NT2/D1 (cell line): Measurements from ENCODE around the gene SLC34A2.
A peak's percentile ranks its signal among the peaks of the same experiment; 100 is the strongest.
"Not testable (repeated sequence)": the region's sequence is repeated elsewhere in the genome, so short reads cannot be mapped to it uniquely, and the experiment has no call there.

Experiments
- DNase-seq: peaks from one replicate; pipeline ENCODE4 v3.0.0-alpha.2; 2011; ENCODE audit warnings: low read depth, low spot score
- H3K27me3 ChIP-seq: 2 replicates; pipeline ENCODE4 v1.6.0; 2011; ENCODE audit warnings: mild to moderate bottlenecking; ENCODE audit not compliant: insufficient read length, insufficient read depth
- H3K36me3 ChIP-seq: 2 replicates; pipeline ENCODE4 v1.6.1; 2011; ENCODE audit warnings: mild to moderate bottlenecking, low read length, mixed read lengths; ENCODE audit not compliant: insufficient read depth, insufficient read length
- H3K4me1 ChIP-seq: 2 replicates; pipeline ENCODE4 v1.5.1; 2011; ENCODE audit not compliant: insufficient read depth, insufficient read length
- H3K4me3 ChIP-seq: 2 replicates; pipeline ENCODE4 v1.5.1; 2011; ENCODE audit warnings: low read depth; ENCODE audit not compliant: insufficient read length
- H3K9ac ChIP-seq: 2 replicates; pipeline ENCODE4 v1.6.0; 2011; ENCODE audit warnings: low read depth; ENCODE audit not compliant: insufficient read length
- H3K9me3 ChIP-seq: 2 replicates; pipeline ENCODE4 v1.5.1; 2011; ENCODE audit warnings: mild to moderate bottlenecking, low read length; ENCODE audit not compliant: insufficient read depth
- SUZ12 ChIP-seq: IDR thresholded peaks from 2 replicates; pipeline ENCODE4 v1.6.1; 2011; ENCODE audit not compliant: insufficient read length, insufficient read depth; ENCODE audit errors: extremely low read depth
- YY1 ChIP-seq: IDR thresholded peaks from 2 replicates; pipeline ENCODE4 v1.6.1; 2011; ENCODE audit not compliant: insufficient read length, insufficient read depth
- ZNF274 ChIP-seq: IDR thresholded peaks from 2 replicates; pipeline ENCODE4 v1.6.1; 2011; ENCODE audit warnings: mild to moderate bottlenecking, low read depth, low read length

SLC34A2 gene

DNA sequence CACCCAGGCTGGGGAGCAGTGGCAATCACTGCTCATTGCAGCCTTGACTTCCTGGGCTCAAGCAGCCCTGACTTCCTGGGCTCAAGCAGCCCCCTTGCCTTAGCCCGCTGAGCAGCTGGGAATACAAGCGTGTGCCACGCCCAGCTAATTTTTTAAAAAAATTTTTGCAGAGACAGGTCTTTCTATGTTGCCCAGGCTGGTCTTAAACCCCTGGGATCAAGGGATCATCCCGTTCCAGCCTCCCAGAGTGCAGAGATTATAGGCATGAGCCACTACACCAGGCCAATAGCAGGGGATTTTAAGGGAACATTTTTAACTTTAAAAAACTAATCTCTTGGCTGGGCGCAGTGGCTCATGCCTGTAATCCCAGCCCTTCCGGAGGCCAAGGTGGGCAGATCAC lies 5.3 kb upstream of the SLC34A2 start:
- peaks cover 18% of the 10 kb centered on the region for H3K27me3 ChIP-seq
- no peak for DNase-seq
- no peak overlapping the region for H3K4me3 ChIP-seq
- H3K9ac ChIP-seq = no peak overlapping the region
- no peak for TF ChIP-seq SUZ12
- peaks cover 11% of the 10 kb centered on the region for H3K4me1 ChIP-seq
- no peaks in the 10 kb centered on the region for H3K36me3 ChIP-seq
- no peaks in the 10 kb centered on the region for H3K9me3 ChIP-seq

DNA sequence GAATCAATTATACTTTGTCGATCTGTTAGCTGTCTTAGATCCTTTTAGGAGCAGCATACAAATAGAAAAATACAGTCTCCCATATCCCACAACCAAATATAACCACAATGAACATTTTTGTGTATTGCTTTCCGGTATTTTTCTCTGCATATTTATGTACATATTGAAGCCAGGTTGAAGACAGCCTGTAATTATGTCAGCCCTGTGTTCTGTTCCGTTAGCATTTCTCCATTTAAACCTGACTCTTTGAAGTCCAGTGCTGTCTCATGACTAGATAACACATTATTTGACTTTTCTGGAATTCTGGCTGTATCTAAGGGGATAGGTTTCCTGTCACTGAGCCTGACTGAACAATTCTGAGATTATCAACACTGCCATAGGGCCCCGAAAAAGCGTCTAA lies 4.0 kb upstream of the SLC34A2 start:
- Histone ChIP-seq H3K27me3 (peaks cover 31% of the 10 kb centered on the region), H3K4me3 (no peak overlapping the region), H3K9me3 (no peaks in the 10 kb centered on the region), H3K9ac (no peak overlapping the region), H3K4me1 (peaks cover 11% of the 10 kb centered on the region), H3K36me3 (no peaks in the 10 kb centered on the region)
- DNase-seq = no peak
- TF ChIP-seq SUZ12 (no peak), YY1 (no peak), ZNF274 (no peak)

DNA sequence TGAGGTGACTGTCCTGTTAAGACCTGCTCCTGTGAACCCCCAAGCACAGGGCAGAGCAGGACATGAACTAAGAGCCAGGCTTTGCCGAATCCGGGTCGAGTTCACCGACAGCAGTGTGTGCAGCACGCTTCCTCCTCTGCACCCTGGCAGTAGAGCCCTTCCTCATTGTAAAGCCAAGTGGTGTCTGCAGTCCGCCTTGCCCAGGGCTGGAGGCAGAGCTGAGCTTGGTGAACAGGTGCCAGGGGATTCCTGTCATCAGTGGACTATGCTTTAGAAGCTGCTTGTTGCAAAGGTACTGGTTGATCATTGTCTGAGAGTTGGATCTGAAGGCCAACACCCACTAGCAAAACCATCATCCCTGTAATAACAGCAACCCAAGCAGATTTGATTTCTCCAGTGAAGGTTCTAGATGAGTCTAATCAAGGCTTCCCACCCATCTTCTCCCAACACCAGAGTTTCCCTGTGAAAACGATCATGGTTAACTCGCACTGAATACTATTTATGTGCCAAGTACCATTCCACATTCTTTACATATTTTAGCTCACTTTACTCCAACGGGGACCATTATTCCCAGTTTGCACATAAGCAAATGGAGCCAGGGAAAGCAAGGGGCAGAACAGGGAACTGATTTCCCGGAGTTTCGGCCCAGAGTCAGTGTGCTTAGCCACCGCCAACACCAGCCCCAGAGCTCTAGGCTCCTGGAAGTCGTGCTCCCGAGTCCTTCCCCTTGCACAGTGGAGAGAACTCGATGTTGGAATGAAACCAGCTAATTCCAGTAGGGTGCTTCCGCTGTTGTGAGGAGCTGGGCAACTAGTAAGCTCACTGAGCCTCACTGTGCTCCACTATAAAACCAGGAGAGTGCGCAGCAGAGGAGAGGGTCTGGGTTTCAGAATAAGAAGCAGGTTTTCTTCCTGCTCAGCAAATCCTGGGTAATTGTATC lies 1.4 kb upstream of the SLC34A2 start:
- no peak for DNase-seq
- H3K4me1 ChIP-seq = peaks cover 14% of the 10 kb centered on the region
- H3K4me3 ChIP-seq = no peak overlapping the region
- H3K9ac ChIP-seq = peak overlapping the region; percentile 29
- H3K27me3 ChIP-seq = peaks cover 48% of the 10 kb centered on the region
- no peak for TF ChIP-seq YY1
- TF ChIP-seq ZNF274 = no peak
- TF ChIP-seq SUZ12 = no peak
- H3K36me3 ChIP-seq = no peaks in the 10 kb centered on the region
- H3K9me3 ChIP-seq = no peaks in the 10 kb centered on the region

DNA sequence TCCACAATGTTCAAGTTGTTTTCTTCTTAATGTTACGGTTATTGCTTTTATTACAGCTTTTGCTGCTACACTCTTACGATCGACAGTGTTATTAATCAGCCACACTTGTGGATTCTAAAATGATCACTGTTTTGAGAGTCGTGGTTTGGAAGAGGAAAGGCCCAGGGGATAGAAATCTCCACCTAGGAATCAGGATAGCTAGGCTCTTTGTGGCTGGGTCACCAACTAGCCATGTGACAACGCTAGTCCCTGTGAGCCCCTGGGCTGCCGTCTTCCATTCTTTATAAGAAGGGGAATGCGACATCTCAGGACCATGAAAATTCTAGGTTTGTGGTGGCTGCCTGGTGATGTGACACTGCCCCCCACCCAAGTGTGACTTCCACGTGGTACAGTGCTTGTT lies 380 bp downstream of the SLC34A2 start:
- peak overlapping the region; percentile 29 for H3K9ac ChIP-seq
- H3K4me1 ChIP-seq = peaks cover 14% of the 10 kb centered on the region
- H3K9me3 ChIP-seq = no peaks in the 10 kb centered on the region
- H3K4me3 ChIP-seq = peak overlapping the region; percentile 41
- TF ChIP-seq SUZ12 (no peak), ZNF274 (no peak), YY1 (no peak)
- peaks cover 48% of the 10 kb centered on the region for H3K27me3 ChIP-seq
- H3K36me3 ChIP-seq = no peaks in the 10 kb centered on the region
- DNase-seq = no peak

DNA sequence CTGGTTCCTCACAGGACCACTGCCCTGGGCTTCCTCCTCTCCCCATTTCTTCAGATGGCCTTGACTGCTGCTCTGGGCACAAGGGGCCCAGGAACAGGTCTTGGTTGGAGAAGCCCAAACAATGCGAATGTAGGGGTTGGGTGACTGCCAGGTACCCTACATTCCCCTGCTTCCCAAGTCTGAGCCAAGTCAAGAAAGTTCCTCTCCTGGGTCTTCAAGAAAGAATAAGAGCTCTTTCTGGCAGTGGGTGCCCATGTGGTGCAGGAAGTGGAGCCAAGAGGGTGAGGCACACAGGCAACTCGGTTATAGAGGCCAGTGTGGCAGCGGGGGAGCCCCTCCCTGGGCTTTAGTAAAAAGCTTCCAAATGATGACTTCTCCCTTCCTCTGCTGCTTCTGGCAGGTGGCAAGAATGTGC lies 2.7 kb downstream of the SLC34A2 start:
- Histone ChIP-seq H3K4me1 (peaks cover 12% of the 10 kb centered on the region), H3K27me3 (peaks cover 48% of the 10 kb centered on the region), H3K9ac (no peak overlapping the region), H3K4me3 (no peak overlapping the region), H3K36me3 (no peaks in the 10 kb centered on the region), H3K9me3 (no peaks in the 10 kb centered on the region)
- TF ChIP-seq YY1 (no peak), ZNF274 (no peak), SUZ12 (no peak)
- DNase-seq = no peak

DNA sequence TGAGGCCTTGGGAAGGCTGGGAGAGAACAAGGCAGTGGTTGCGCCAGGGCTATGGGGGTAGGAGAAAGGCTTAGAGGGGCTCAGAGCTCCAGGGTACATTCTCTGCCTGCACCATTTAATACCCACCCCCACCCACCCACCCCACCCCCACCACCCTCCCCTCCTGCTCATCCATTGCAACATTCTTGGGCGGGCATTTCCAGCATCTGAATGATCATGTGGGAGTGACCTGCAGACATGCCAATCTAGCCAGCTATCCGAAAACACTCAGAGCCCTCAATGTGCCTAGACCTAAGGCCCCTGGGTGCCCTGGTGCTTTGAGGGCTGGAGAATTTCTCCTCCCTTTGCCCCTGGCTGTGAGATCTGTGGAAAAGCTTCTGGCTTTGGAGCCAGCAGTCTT lies 3.1 kb downstream of the SLC34A2 start:
- peaks cover 45% of the 10 kb centered on the region for H3K27me3 ChIP-seq
- no peak overlapping the region for H3K9ac ChIP-seq
- no peak for TF ChIP-seq ZNF274
- TF ChIP-seq YY1 = no peak
- TF ChIP-seq SUZ12 = no peak
- H3K4me1 ChIP-seq = peaks cover 12% of the 10 kb centered on the region
- DNase-seq = no peak
- H3K9me3 ChIP-seq = no peaks in the 10 kb centered on the region
- H3K36me3 ChIP-seq = no peaks in the 10 kb centered on the region
- no peak overlapping the region for H3K4me3 ChIP-seq

DNA sequence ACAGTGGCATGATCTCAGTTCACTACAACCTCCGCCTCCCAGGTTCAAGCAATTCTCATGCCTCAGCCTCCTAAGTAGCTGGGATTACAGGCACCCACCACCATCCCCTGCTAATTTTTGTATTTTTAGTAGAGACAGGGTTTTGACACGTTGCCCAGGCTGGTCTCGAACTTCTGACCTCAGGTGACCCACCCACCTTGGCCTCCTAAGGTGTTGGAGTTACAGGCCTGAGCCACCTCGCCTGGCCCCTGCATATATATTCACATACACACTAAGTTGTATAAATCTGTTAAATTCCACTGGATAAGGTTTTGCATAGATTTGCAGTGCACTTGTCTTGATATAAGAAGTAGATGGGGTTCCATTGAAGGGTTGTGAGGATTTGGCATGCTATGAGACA lies 5.8 kb downstream of the SLC34A2 start:
- not testable (repeated sequence) for H3K4me1 ChIP-seq, H3K9me3 ChIP-seq, H3K4me3 ChIP-seq, H3K9ac ChIP-seq, H3K36me3 ChIP-seq, DNase-seq
- H3K27me3 ChIP-seq = peaks cover 19% of the 10 kb centered on the region
